Stimulated activated effector memory CD8-positive, alpha-beta T cell treated with anti-CD3 and anti-CD28 coated beads, Interleukin-12 subunit alpha, Interleukin-12 subunit beta, amount 100 ng/mL, for 72 hours (primary cell): ENCODE results near the gene OR5AP2.
A peak's percentile ranks its signal among the peaks of the same experiment; 100 is the strongest.
"Not testable (repeated sequence)": the region's sequence is repeated elsewhere in the genome, so short reads cannot be mapped to it uniquely, and the experiment has no call there.

Experiments used
- ATAC-seq: fragments of 150-1000 bp; cut with Tn5 transposase; 2 replicates; pipeline ENCODE4 v1.10.0; 2021
- DNase-seq, 2 donors: peaks; one replicate each; pipeline ENCODE4 v3.0.0; 2021 to 2022; ENCODE audit warnings: low spot score in 2 of 2
- H3K27ac Mint-ChIP-seq: one replicate; pipeline ENCODE4 v1.8.0; 2022; ENCODE audit warnings: mild to moderate bottlenecking, mixed read lengths
- H3K36me3 Mint-ChIP-seq: one replicate; pipeline ENCODE4 v1.8.0; 2022; ENCODE audit warnings: mild to moderate bottlenecking, mixed read lengths
- H3K4me1 Mint-ChIP-seq: one replicate; pipeline ENCODE4 v1.8.0; 2022; ENCODE audit warnings: mixed read lengths
- H3K4me3 Mint-ChIP-seq: one replicate; pipeline ENCODE4 v1.8.0; 2022; ENCODE audit warnings: mild to moderate bottlenecking, mixed read lengths
- H3K9me3 Mint-ChIP-seq: one replicate; pipeline ENCODE4 v1.8.0; 2022; ENCODE audit warnings: mixed read lengths

The OR5AP2 gene

DNA sequence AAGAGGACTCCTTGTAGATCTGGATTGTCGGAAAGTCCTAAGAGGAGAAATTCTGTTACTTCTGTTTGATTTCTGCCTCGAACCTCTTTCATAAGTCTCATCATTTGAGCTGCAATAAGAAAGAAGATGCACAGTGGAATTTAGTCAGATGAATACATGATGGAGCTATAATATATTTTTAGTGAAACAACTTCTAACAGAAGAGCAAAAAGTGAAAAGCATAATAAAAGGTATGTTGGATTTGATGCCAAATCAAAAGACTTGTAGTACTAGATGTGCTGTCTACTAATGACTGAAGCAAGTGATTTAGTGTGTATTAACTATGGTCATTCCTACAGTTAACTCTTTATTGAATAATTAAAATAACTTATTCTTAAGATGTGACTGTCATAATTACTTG is at the start of gene OR5AP2:
Gene OR5AP2, minus strand, starts transcription at position 101 of the 400 bp plus-strand sequence. Its CDS starts 0 bp downstream, at position 101.
- Mint-ChIP-seq H3K9me3 (peaks cover 19% of the 10 kb centered on the region), H3K4me1 (no peaks in the 10 kb centered on the region), H3K4me3 (no peak within 1 kb of the TSS), H3K36me3 (peaks cover 6% of the 10 kb centered on the region), H3K27ac (no peak within 1 kb of the TSS)
- no peak for ATAC-seq
- no peak for DNase-seq

- H3K4me3 Mint-ChIP-seq, ATAC-seq, H3K4me1 Mint-ChIP-seq, DNase-seq, H3K36me3 Mint-ChIP-seq, H3K27ac Mint-ChIP-seq: not testable (repeated sequence)
- peaks cover 15% of the 10 kb centered on the region for H3K9me3 Mint-ChIP-seq
These were observed 48.9 kb upstream of the OR5AP2 start for GRCh38 chr11:56691179-56691578.

DNA sequence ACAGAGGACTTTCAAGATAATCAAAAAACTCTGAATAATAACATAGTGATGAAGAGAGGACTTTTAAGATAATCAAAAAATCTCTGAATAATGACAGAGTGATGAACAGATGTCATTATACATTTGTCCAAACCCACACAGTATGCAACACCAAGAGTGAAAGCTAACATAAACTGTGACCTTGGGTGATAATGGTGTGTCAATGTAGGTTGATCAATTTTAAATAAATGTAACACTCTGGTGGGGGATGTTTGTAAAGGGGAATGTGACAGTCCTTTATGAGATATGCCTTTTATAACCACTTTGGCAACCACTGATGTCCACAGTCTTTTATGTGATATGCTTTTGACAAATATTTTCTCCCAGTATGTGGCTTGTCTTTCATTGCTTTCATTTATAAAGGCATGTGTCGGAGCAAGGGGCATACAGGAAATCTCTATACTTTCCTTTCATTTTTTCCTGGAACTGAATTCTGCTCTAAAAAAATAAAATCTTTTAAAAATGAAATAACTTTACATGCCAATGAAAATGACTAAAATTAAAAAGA is 46.4 kb upstream of the OR5AP2 start:
- DNase-seq (no peak), ATAC-seq (no peak)
- Mint-ChIP-seq H3K4me3 (no peak overlapping the region), H3K4me1 (no peaks in the 10 kb centered on the region), H3K9me3 (peaks cover 16% of the 10 kb centered on the region), H3K36me3 (no peaks in the 10 kb centered on the region), H3K27ac (no peak overlapping the region)

DNA sequence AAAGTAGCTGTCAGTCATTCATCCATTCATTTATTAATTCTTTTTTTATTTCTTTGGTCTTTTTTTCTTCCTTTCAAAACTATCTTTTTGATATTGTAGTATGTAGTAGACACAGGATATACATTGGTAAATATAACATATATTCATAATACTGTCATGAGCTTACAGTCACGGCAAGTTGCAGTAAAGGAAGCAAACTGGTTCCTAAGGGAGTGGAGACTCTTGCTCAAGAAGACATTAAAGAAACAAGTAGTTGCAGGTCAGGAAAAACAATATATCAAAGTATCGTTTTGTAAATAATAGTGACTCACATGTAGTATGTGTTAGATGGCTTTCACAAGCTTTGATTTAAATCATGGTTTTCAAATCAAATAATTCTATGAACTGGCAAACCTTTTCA is 28.7 kb upstream of the OR5AP2 start:
- no peaks in the 10 kb centered on the region for H3K36me3 Mint-ChIP-seq
- no peak overlapping the region for H3K27ac Mint-ChIP-seq
- H3K4me1 Mint-ChIP-seq = no peaks in the 10 kb centered on the region
- peaks cover 5% of the 10 kb centered on the region for H3K9me3 Mint-ChIP-seq
- H3K4me3 Mint-ChIP-seq = no peak overlapping the region
- DNase-seq (no peak), ATAC-seq (no peak)

- DNase-seq = no peak
- Mint-ChIP-seq H3K36me3 (no peaks in the 10 kb centered on the region), H3K4me3 (no peak within 1 kb of the TSS), H3K4me1 (no peaks in the 10 kb centered on the region), H3K27ac (no peak within 1 kb of the TSS), H3K9me3 (peaks cover 13% of the 10 kb centered on the region)
- no peak for ATAC-seq
These were observed 21.1 kb upstream of the OR5AP2 start, which contains the start of gene OR5AR1 for GRCh38 chr11:56663386-56663785. TSS of gene OR5AR1 (plus strand) at chr11:56663686. CDS start at chr11:56663686, 0 bp downstream.

DNA sequence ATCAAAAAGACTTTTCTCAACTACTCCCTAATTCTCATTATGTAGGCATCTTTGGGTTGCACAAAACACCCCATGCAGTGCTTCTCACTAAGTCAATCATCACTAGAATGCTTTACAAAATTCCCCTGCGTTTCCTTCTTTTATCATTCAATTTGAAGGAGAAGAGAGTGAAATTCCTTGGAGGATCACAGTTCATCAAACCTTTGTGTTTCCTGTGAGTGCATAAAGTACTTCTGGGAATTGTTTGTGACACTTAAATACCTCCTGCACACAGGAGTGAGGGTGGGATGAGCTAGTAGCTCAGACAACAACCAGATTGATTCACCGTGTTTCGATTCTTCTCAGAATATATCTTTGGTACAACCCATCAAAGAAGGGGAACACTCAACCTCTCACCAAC is 17.5 kb upstream of the OR5AP2 start:
- H3K27ac Mint-ChIP-seq = no peak overlapping the region
- ATAC-seq (no peak), DNase-seq (no peak)
- no peaks in the 10 kb centered on the region for H3K36me3 Mint-ChIP-seq
- H3K4me1 Mint-ChIP-seq = no peaks in the 10 kb centered on the region
- no peak overlapping the region for H3K4me3 Mint-ChIP-seq
- peaks cover 18% of the 10 kb centered on the region for H3K9me3 Mint-ChIP-seq

GRCh38 chr11:56637500-56637899 is 4.7 kb downstream of the OR5AP2 start:
- H3K9me3 Mint-ChIP-seq = peaks cover 21% of the 10 kb centered on the region
- no peak overlapping the region for H3K27ac Mint-ChIP-seq
- no peak for DNase-seq
- no peaks in the 10 kb centered on the region for H3K4me1 Mint-ChIP-seq
- ATAC-seq = no peak
- H3K4me3 Mint-ChIP-seq = no peak overlapping the region
- H3K36me3 Mint-ChIP-seq = no peaks in the 10 kb centered on the region

DNA sequence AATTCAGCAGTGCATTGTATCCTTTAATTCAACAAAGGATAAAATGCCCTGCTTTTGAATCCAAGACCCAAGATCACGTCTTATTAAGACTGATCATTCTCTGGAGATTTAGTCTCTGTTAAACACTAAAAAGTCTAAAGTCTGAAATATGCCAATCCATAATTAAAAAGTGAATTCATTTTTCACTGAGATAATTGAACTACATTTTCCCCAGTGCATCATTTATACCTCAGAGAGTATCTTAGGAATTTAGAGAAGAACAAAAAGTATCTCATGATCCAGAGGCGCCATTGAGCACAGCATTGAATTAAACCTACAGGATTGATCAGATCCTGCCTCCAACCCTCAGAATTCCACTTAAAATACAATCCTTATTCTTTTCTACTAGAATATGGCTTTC is 5.4 kb downstream of the OR5AP2 start:
- DNase-seq = no peak
- peaks cover 19% of the 10 kb centered on the region for H3K9me3 Mint-ChIP-seq
- ATAC-seq = no peak
- no peaks in the 10 kb centered on the region for H3K36me3 Mint-ChIP-seq
- H3K4me3 Mint-ChIP-seq = no peak overlapping the region
- H3K4me1 Mint-ChIP-seq = no peaks in the 10 kb centered on the region
- H3K27ac Mint-ChIP-seq = no peak overlapping the region

DNA sequence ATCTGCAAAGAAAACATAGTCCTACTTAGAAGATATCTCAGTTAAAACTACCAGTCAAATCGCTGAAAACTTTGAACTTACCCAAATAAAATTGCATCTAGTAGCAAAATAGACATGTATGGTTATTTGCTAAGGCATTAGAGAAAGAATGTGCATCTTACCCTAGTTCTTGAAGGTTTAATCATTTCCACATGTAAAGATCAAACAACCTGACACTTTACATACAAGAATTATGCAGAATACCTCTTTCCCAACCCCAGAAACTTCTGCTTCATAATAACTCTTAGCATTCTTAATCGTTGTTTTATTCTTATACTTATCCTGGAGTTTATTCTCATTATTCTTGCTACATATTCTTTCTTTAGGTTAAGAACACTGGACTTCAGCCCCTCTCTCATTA is 9.9 kb downstream of the OR5AP2 start:
- ATAC-seq (no peak), DNase-seq (no peak)
- Mint-ChIP-seq H3K27ac (no peak overlapping the region), H3K4me3 (no peak overlapping the region), H3K9me3 (peaks cover 23% of the 10 kb centered on the region), H3K4me1 (no peaks in the 10 kb centered on the region), H3K36me3 (no peaks in the 10 kb centered on the region)

DNA sequence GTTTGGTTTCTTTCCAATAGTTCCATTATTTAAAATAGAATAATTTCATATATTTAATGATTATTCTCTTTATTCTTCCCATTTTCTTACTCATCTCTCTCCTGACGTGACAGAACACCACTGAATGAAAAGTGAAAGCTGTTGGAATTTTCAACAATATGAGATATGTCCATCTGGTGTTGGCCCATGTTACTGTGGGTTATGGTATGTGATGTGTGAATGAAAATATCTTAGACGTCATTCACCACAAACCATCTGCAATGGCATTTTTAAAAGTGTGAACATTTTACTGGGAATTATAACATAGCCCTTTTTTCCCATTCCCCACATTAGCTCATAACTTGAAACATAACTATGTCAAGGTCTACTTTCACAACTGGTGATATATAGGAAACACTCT is 16.3 kb downstream of the OR5AP2 start:
- Mint-ChIP-seq H3K4me1 (no peaks in the 10 kb centered on the region), H3K4me3 (no peak overlapping the region), H3K9me3 (peaks cover 20% of the 10 kb centered on the region), H3K36me3 (no peaks in the 10 kb centered on the region), H3K27ac (no peak overlapping the region)
- DNase-seq = no peak
- no peak for ATAC-seq

DNA sequence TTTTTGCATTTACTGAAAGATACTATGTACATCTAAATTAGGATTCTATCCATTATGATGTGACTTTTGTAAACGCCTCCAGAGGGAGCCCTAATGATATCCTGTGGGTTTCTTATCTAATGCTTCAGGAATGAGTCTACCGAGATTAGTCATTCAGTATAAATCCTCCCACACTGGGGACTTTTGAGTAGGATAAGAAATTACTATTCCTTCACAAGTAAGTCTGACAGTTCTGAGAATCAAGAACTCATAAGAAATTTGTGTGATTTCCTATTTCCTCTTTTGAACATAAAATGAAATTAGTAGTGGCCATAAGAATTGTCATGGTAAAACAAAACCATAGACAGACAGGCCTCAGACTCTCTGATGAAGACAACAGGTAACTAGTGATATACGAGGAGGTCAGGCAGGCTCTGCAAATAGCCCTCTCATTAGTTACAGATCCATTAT is 17.6 kb downstream of the OR5AP2 start:
- Mint-ChIP-seq H3K9me3 (peaks cover 25% of the 10 kb centered on the region), H3K27ac (no peak overlapping the region), H3K4me3 (no peak overlapping the region), H3K36me3 (no peaks in the 10 kb centered on the region), H3K4me1 (no peaks in the 10 kb centered on the region)
- peak; percentile 60 for ATAC-seq
- no peak for DNase-seq

GRCh38 chr11:56611174-56611573 is 31.1 kb downstream of the OR5AP2 start:
- Mint-ChIP-seq H3K9me3 (peaks cover 15% of the 10 kb centered on the region), H3K27ac (no peak overlapping the region), H3K4me1 (no peaks in the 10 kb centered on the region), H3K36me3 (no peaks in the 10 kb centered on the region), H3K4me3 (no peak overlapping the region)
- ATAC-seq = no peak
- no peak for DNase-seq

DNA sequence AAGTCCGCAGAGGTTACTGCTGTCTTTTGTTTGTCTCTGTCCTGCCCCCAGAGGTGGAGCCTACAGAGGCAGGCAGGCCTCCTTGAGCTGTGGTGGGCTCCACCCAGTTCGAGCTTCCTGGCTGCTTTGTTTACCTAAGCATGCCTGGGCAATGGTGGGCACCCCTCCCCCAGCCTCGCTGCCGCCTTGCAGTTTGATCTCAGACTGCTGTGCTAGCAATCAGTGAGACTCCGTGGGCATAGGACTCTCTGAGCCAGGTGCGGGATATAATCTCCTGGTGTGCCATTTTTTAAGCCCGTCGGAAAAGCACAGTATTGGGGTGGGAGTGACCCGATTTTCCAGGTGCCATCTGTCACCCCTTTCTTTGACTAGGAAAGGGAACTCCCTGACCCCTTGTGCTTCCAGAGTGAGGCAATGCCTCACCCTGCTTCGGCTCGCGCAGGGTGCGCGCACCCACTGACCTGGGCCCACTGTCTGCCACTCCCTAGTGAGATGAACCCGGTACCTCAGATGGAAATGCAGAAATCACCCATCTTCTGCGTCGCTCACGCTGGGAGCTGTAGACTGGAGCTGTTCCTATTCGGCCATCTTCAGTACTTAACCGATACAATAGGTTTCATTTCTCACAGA is 50.0 kb downstream of the OR5AP2 start:
- not testable (repeated sequence) for H3K4me3 Mint-ChIP-seq, H3K4me1 Mint-ChIP-seq, DNase-seq, ATAC-seq, H3K27ac Mint-ChIP-seq, H3K36me3 Mint-ChIP-seq
- H3K9me3 Mint-ChIP-seq = peaks cover 11% of the 10 kb centered on the region
